Medulla oblongata (tissue), 1 donor: ENCODE measurements around the gene PRR23E.

Source experiments
- DNase-seq: peaks from one replicate; pipeline ENCODE4 v3.0.0-alpha.2; 2015; ENCODE audit errors: extremely low spot score

The PRR23E gene

GRCh38 chr3:127228866-127229265 lies 35.9 kb downstream of the PRR23E start:
- no peak for DNase-seq

- no peak for DNase-seq
These were observed 40.4 kb downstream of the PRR23E start for GRCh38 chr3:127233371-127233770.

GRCh38 chr3:127234778-127235177 lies 41.8 kb downstream of the PRR23E start:
- DNase-seq = no peak

- no peak for DNase-seq
These were observed 42.8 kb downstream of the PRR23E start for GRCh38 chr3:127235706-127236105.

- no peak for DNase-seq
These were observed 44.9 kb downstream of the PRR23E start for GRCh38 chr3:127237835-127238234.

- no peak for DNase-seq
These were observed 45.7 kb downstream of the PRR23E start for GRCh38 chr3:127238602-127239001.

- DNase-seq = no peak
These were observed 54.4 kb downstream of the PRR23E start for GRCh38 chr3:127247292-127247691.
